Esophagus squamous epithelium (tissue), 5 donors: ENCODE data around the gene KRT72. TPM values are rescaled to one million over a fixed set of nuclear protein-coding genes. Genes with fewer than 3 reads are reported as not detected.

ENCODE experiments used
- DNase-seq: peaks from one replicate; lab custom pipeline; 2025; lab: John Stamatoyannopoulos, UW
- H3K27ac ChIP-seq, 4 donors: fragments of 200-600 bp; sonication (generic); one replicate each; pipeline ENCODE4 v1.5.1; 2016 to 2019; ENCODE audit warnings: mild to moderate bottlenecking in 1 of 4
- H3K27me3 ChIP-seq, 4 donors: fragments of 200-600 bp; sonication (generic); 1 replicate in 3 of 4; 2 replicates in 1 of 4; pipeline versions ENCODE4 v1.5.1 to v1.6.0; 2017 to 2021; ENCODE audit warnings: antibody characterized with exemption in 1 of 4
- H3K36me3 ChIP-seq, 3 donors: fragments of 200-600 bp; sonication (generic); one replicate each; pipeline ENCODE4 v1.5.1; 2016 to 2019
- H3K4me1 ChIP-seq, 3 donors: fragments of 200-600 bp; sonication (generic); one replicate each; pipeline ENCODE4 v1.5.1; 2017 to 2019
- H3K4me3 ChIP-seq, 4 donors: fragments of 200-600 bp; sonication (generic); 1 replicate in 3 of 4; 2 replicates in 1 of 4; pipeline ENCODE4 v1.5.1; 2016 to 2019; ENCODE audit warnings: mild to moderate bottlenecking in 2 of 4, moderate library complexity in 1 of 4
- H3K9me3 ChIP-seq, 3 donors: fragments of 200-600 bp; sonication (generic); one replicate each; pipeline ENCODE4 v1.5.1; 2016 to 2019
- POLR2A ChIP-seq, 4 donors: fragments of 450-650 bp; IDR thresholded peaks; one replicate each; pipeline ENCODE4 v1.6.1; 2017; ENCODE audit warnings: antibody characterized with exemption in 4 of 4, mild to moderate bottlenecking in 4 of 4, moderate library complexity in 3 of 4
- WGBS, 2 donors: methylation state at CpG; one replicate each; pipeline ENCODE4 v1.1.5; 2018; 5-methylcytosine and 5-hydroxymethylcytosine counted together
- intact Hi-C: fragments of 100-400 bp; cut with DNase I; formaldehyde crosslinking; loops from one replicate; pipeline ENCODE4 v1.15.0; 2022
- total RNA-seq, 4 donors: library from RNA; depleted of rRNA; stranded (reverse); fragments of >200 nt; gene quantifications; one replicate each; pipeline ENCODE4 v1.1.0, GENCODE V29; 2016
- TF ChIP-seq, protein P1 (sequence below), 6 experiments: fragments of 450-650 bp in 4 of 6; fragments of 200-600 bp in 2 of 6; sonication (generic) in 2 of 6; IDR thresholded peaks; one replicate each; pipeline ENCODE4 v1.5.1; 2016 to 2019; ENCODE audit warnings: antibody characterized with exemption in 6 of 6, mild to moderate bottlenecking in 4 of 6, moderate library complexity in 4 of 6
- donor health status: DM: yes; HTN: yes; CAD: no.

KRT72 gene
- total RNA-seq, 4 donors from 2014 or later: not detected

DNA sequence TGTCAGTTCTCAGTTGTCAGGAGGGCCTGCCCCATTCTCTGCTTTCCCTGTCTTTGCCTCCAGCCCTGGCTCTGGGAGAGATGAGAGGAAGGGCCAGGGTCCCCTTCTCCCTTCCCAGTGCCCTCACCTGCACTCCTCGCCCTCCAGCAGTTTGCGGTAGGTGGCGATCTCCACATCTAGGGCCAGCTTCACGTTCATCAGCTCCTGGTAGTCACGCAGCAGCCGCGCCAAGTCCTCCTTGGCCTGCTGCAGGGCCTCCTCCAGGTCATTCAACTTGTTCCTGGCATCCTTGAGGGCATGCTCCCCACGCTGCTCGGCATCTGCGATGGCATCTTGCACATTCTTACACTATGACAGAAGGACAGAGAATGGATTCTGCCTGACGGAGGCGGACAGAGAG lies 45.4 kb upstream of the KRT72 start:
- TF ChIP-seq POLR2A (IDR thresholded peaks at IDR 0.05): no peak
- TF ChIP-seq, protein P1, sequence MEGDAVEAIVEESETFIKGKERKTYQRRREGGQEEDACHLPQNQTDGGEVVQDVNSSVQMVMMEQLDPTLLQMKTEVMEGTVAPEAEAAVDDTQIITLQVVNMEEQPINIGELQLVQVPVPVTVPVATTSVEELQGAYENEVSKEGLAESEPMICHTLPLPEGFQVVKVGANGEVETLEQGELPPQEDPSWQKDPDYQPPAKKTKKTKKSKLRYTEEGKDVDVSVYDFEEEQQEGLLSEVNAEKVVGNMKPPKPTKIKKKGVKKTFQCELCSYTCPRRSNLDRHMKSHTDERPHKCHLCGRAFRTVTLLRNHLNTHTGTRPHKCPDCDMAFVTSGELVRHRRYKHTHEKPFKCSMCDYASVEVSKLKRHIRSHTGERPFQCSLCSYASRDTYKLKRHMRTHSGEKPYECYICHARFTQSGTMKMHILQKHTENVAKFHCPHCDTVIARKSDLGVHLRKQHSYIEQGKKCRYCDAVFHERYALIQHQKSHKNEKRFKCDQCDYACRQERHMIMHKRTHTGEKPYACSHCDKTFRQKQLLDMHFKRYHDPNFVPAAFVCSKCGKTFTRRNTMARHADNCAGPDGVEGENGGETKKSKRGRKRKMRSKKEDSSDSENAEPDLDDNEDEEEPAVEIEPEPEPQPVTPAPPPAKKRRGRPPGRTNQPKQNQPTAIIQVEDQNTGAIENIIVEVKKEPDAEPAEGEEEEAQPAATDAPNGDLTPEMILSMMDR (IDR thresholded peaks at IDR 0.05): no peak
- 85 to 91% methylated on average over 9 to 12 of the region's 12 CpGs for WGBS, 2 donors
- intact Hi-C loops: no loop called here
- Histone ChIP-seq H3K27me3 (peaks cover 0 to 14% (median 0%) of the 10 kb centered on the region in 4 donors), H3K4me1 (peaks cover 0 to 20% (median 4%) of the 10 kb centered on the region in 3 donors), H3K4me3 (no peak overlapping the region), H3K9me3 (no peaks in the 10 kb centered on the region), H3K36me3 (no peaks in the 10 kb centered on the region), H3K27ac (no peak overlapping the region)
- no peak for DNase-seq

- Histone ChIP-seq H3K9me3 (no peaks in the 10 kb centered on the region), H3K27ac (no peak overlapping the region), H3K4me1 (peaks cover 0 to 18% (median 4%) of the 10 kb centered on the region in 3 donors), H3K36me3 (no peaks in the 10 kb centered on the region), H3K4me3 (no peak overlapping the region), H3K27me3 (peaks cover 0 to 18% (median 0%) of the 10 kb centered on the region in 4 donors)
- DNase-seq: no peak
- 83 to 90% methylated on average over 3 to 4 of the region's 4 CpGs for WGBS, 2 donors
- TF ChIP-seq POLR2A (IDR thresholded peaks at IDR 0.05): no peak
- TF ChIP-seq, protein P1 (IDR thresholded peaks at IDR 0.05): no peak
- intact Hi-C loops: no loop called here
These were observed 44.7 kb upstream of the KRT72 start for GRCh38 chr12:52645982-52646381.

- Histone ChIP-seq H3K27me3 (peaks cover 0 to 18% (median 0%) of the 10 kb centered on the region in 4 donors), H3K4me3 (no peak overlapping the region), H3K27ac (no peak overlapping the region), H3K36me3 (no peaks in the 10 kb centered on the region), H3K4me1 (peaks cover 0 to 11% (median under 1%) of the 10 kb centered on the region in 3 donors), H3K9me3 (no peaks in the 10 kb centered on the region)
- intact Hi-C loops: no loop called here
- 73 to 75% methylated on average over 6 to 7 of the region's 7 CpGs for WGBS, 2 donors
- no peak for DNase-seq
- TF ChIP-seq, protein P1 (IDR thresholded peaks at IDR 0.05): no peak
- no peak for TF ChIP-seq POLR2A (IDR thresholded peaks at IDR 0.05)
These were observed 44.0 kb upstream of the KRT72 start for GRCh38 chr12:52645120-52645761.

GRCh38 chr12:52644078-52644415 lies 42.8 kb upstream of the KRT72 start:
- DNase-seq: no peak
- no peaks in the 10 kb centered on the region for H3K9me3 ChIP-seq
- peaks cover 0 to 24% (median 0%) of the 10 kb centered on the region in 4 donors for H3K27me3 ChIP-seq
- TF ChIP-seq, protein P1 (IDR thresholded peaks at IDR 0.05): no peak
- TF ChIP-seq POLR2A (IDR thresholded peaks at IDR 0.05): no peak
- no peak overlapping the region for H3K4me3 ChIP-seq
- H3K36me3 ChIP-seq: no peaks in the 10 kb centered on the region
- 72 to 80% methylated on average over 1 to 6 of the region's 6 CpGs for WGBS, 2 donors
- intact Hi-C loops: no loop called here
- peaks cover 0 to 6% (median 0%) of the 10 kb centered on the region in 3 donors for H3K4me1 ChIP-seq
- no peak overlapping the region for H3K27ac ChIP-seq

- WGBS, 2 donors: 89 to 94% methylated on average over 5 to 8 of the region's 10 CpGs
These were observed 42.2 kb upstream of the KRT72 start for GRCh38 chr12:52643233-52644077.

More at GRCh38 chr12:52643233-52644077, 42.2 kb upstream of the KRT72 start:
- no peaks in the 10 kb centered on the region for H3K36me3 ChIP-seq
- peaks cover 0 to 24% (median 0%) of the 10 kb centered on the region in 4 donors for H3K27me3 ChIP-seq
- H3K27ac ChIP-seq: no peak overlapping the region
- intact Hi-C loops: no loop called here
- TF ChIP-seq, protein P1 (IDR thresholded peaks at IDR 0.05): no peak
- no peak for TF ChIP-seq POLR2A (IDR thresholded peaks at IDR 0.05)
- no peak for DNase-seq
- H3K9me3 ChIP-seq: no peaks in the 10 kb centered on the region
- no peak overlapping the region for H3K4me3 ChIP-seq
- peaks cover 0 to 6% (median 0%) of the 10 kb centered on the region in 3 donors for H3K4me1 ChIP-seq
